ENCODE results near the gene DAD1. TPM values are rescaled to one million over a fixed set of nuclear protein-coding genes. Genes with fewer than 3 reads are reported as not detected.
"Not testable (repeated sequence)": the region's sequence is repeated elsewhere in the genome, so short reads cannot be mapped to it uniquely, and the experiment has no call there.

The DAD1 gene
- total RNA-seq, 1 experiment from 2014 or later, result 364 TPM

DNA sequence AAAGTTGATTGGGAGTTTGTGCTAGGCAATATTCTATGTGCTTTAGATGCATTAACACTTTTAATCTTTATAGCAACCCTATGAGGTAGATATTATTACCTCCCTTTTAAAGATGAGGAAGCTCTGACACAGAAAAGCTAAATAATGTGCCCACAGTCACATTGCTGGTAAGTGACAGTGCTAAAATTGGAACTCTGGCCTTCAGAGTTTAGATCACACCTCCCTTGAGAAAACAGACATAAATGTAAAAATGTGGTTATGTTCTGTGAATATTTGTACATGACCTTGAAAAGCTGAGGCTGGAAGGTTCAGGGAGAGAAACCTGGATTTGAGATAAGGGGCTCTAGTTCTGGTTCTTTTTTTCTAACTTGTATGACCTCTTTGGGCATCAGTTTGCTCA is 11.0 kb upstream of the DAD1 start:
- no peak for DNase-seq (ENCODE audit: extremely low read depth, low read depth)

DNA sequence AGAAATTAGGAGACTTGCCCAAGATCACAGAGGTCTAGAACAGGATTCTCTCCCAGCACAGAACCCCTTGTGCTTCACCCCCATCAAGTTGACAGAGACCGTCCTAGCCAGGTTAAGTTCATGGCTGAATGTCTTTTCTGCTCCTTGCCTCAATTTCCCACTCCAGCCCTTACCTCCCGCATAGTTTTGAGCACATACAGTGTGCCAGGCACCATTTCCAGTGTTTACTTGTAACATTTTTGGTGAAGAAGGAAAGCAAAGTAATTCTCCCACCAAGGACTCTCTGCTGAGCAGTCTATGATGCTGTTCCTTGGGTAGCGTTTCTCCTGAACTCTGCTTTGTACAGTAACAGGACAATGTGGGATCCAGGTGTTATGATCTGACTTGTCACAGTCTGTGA is 10.3 kb upstream of the DAD1 start:
- no peak for DNase-seq (ENCODE audit: extremely low read depth, low read depth)

DNA sequence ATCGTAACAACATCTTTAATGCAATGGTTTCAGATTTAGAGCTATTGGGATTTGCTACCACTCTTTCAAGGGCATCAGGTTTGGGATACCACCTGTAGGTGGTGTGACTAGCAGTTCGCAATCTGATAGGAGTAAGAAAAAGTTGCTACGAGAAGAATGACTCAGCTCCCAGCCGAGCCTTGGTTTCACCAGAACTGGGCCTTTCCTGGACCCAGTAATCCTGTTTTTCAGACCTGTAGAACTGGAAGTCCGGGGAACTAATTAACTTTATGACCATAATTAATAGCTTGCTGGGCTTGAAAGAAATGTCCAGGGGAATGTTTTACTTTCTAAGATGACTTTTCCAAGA is 9.8 kb upstream of the DAD1 start:
- peak; percentile 67 for DNase-seq (ENCODE audit: extremely low read depth, low read depth)

- DNase-seq (ENCODE audit: extremely low read depth, low read depth), result peak; percentile 51
Measured at GRCh38 chr14:22598099-22598895, 9.3 kb upstream of the DAD1 start, which contains the start of gene ABHD4. TSS of gene ABHD4 (plus strand) at chr14:22598300. CDS start at chr14:22598307, 7 bp downstream.

DNA sequence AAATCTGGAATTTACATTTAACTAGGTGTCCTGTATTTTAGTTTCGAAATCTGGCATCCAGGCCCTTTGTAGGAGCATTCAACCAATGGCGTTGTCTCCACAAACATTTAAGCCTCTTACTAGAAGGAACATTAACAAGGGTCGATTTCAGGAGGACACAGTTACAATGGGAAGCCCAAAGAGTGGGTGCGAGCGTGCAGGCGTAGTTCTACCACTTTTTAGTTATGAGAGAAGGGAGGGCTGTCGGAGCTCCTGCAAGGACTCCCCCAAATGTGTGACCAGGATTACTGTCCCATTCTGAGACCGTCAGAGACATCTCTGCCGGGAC is 8.7 kb upstream of the DAD1 start:
- no peak for DNase-seq (ENCODE audit: extremely low read depth, low read depth)

DNA sequence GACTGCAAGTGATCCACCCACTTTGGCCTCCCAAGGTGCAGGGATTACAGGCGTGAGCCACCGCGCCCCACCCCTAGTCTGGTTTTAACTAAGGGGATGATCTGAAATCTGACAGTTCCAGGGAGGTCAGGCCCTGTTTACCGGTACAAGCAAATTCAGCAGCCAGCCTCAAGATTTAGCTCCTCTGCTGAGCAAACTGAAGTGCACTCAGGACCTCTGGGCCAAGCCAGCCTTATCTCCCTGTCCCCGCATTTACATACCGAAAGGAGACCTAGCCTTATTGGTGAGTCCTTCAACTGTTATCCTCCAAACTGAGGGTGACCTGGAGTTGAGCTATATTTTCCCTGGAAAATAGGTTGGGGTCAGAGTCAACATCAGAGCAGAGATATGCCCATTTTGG is 8.2 kb upstream of the DAD1 start:
- DNase-seq (ENCODE audit: extremely low read depth, low read depth), result no peak

DNA sequence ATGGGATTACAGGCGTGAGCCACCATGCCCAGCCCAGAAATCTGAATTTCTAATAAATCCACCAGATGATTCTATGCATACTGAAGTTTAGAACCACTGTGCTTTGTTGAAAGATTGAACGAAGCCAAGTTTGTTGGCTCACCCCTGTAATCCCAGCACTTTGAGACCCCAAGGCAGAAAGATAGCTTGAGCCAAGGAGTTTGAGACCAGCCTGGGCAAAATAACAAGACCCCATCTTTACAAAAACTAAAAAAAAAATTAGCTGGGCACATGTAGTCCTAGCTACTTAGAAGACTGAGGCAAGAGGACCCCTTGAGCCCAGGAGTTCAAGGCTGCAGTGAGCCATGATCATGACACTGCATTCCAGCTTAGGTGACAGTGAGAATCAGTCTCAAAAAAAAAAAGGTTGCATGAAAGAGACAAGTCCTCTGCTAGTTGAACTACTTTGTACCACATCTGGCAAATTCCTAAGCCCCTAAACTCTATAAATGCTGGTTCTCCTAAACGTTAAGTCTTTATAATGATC is 7.4 kb upstream of the DAD1 start:
- no peak for DNase-seq (ENCODE audit: extremely low read depth, low read depth)

DNA sequence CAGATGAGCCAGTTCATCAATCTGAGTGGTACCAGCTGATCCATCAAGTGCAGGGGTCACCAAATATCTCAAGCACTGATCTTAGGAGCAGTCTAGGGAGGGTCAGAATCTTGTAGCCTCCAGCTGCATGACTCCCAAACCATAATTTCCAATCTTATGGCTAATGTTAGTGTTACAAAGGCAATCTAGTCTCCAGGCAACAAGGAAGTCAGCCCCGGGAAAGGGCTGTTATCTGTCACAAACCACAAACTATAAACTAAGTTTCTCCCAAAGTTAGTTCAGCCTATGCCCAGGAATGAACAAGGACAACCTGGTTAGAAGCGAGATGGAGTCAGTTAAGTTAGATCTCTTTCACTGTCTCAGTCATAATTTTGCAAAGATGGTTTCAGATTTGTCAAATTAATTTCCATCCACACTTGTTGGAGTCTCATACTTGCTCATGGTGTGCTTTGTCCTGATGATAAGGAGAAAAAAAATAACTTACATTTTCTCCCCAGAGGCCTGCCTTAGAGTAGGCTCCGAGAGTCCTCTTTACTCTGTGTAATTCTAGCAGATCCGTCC is 5.2 kb upstream of the DAD1 start:
- no peak for DNase-seq (ENCODE audit: extremely low read depth, low read depth)

GRCh38 chr14:22593601-22594000 is 4.6 kb upstream of the DAD1 start:
- no peak for DNase-seq (ENCODE audit: extremely low read depth, low read depth)

- DNase-seq (ENCODE audit: extremely low read depth, low read depth), result no peak
Measured at GRCh38 chr14:22593189-22593588, 4.2 kb upstream of the DAD1 start.

- DNase-seq (ENCODE audit: extremely low read depth, low read depth), result no peak
Measured at GRCh38 chr14:22588526-22589095, 413 bp downstream of the DAD1 start.

DNA sequence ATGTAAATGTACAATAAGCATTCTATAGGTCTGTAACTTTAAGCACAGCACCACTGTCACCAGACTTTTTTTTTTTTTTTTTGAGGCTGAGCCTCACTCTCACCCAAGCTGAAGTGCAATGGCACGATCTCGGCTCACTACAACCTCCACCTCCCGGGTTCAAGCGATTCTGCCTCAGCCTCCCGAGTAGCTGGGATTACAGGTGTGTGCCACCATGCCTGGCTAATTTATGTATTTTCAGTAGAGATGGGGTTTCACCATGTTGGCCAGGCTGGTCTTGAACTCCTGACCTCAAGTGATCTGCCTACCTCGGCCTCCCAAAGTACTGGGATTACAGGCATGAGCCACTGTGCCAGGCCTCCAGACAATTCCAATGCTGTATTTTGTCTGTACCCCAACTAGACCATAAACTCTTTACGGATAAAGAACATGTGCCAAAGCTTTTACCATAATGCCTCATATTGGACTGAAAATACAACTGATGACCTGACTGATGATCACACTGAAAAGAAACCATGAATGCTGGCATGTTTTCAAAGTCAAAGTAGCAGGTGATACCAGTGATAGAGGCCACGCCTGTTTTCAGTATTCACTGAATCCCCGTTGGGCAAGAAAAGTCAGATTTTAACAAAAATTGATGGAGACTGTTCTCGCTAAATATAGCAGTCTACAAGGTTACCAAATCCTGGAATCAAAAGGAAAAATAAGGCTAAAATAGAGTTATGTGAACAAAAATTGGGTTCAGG is 1.2 kb downstream of the DAD1 start:
- not testable (repeated sequence) for DNase-seq (ENCODE audit: extremely low read depth, low read depth)

GRCh38 chr14:22587247-22587646 is 1.8 kb downstream of the DAD1 start:
- DNase-seq (ENCODE audit: extremely low read depth, low read depth), result no peak

- no peak for DNase-seq (ENCODE audit: extremely low read depth, low read depth)
Measured at GRCh38 chr14:22583994-22584393, 5.0 kb downstream of the DAD1 start.

DNA sequence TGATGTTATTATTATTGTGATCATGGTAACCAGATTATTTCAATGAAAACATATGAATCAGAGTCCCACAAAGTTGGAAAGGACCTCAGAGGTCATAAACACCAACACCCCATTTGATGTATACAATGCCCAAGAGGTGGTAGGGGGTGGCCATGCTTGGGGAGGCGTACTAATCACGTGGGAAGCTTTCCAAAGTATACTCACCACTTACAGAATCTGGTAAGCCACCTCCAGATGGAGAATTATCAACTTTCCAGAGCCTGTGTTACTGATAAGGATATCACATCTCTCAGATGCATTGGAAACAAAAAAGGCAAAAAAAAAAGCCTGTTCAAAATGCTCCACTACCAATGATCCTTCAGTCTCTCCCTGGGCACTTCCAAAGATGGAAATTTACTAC is 8.4 kb downstream of the DAD1 start:
- DNase-seq (ENCODE audit: extremely low read depth, low read depth), result no peak

- DNase-seq (ENCODE audit: extremely low read depth, low read depth), result no peak
Measured at GRCh38 chr14:22579881-22580280, 9.1 kb downstream of the DAD1 start.

DNA sequence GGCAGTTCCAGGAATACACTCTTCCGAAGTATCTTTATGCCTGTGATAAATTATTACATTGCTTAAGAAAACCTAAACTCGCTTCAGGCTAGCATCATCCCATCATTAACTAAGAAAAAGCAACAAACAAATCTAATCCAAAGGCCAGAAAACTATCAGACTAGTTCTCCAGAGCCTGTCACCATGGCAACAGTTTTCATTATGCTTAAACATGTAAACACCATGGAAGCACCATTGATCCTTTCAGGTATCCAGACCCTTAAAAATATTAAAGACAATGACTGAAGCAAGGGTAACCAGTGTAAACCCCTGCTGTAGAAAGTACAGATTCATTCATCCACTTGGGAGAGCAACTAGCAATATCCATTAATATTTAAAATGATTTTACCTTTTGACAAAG is 9.8 kb downstream of the DAD1 start:
- no peak for DNase-seq (ENCODE audit: extremely low read depth, low read depth)

DNA sequence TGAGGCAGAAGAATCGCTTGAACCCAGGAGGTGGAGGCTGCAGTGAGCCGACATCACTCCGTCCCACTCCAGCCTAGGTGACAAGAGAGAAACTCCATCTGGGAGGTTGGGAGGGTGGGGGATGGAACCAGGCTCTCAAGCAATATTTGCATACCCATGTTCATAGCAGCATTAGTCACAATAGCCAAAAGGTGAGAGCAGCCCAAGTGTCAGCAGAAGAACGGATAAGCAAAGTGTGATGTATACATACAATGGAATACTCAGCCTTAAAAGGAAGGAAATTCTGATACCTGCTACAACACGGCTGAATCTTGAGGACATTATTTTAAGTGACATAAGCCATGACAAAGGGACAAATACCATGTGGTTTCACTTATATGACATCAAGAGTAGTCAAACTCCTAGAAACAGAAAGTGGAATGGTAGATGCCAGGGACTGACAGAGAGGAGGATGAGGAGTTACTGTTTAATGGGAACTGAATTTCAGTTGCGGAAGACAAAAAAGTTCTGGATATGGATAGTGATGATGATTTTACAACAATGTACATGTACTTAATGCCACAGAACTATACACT is 11.6 kb downstream of the DAD1 start:
- DNase-seq (ENCODE audit: extremely low read depth, low read depth), result no peak

GRCh38 chr14:22573804-22574203 is 15.2 kb downstream of the DAD1 start:
- no peak for DNase-seq (ENCODE audit: extremely low read depth, low read depth)

DNA sequence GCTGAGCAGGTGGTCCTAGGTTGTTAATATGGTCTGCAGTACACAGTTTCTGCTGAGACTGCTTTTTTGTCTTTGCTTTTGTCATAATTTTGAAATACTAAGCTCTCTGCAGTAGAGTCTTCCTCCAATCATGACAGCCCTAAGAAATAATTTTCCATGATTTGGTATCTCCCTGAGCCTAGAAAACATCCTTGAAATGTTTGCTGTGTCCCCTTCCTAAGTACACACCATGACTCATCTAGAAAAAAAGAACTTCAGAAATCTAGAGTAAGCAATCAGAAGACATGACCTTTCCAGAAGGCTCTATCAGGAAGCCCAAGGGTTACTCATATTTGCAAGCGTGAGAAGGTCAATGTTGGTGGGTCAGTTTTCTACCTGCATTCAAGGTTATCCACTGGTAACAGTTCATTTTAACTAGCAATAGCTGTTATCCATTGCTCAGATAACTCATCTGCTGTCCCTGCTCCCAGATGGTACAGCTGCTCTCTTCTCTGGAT is 16.4 kb downstream of the DAD1 start:
- peak; percentile 36 for DNase-seq (ENCODE audit: extremely low read depth, low read depth)

Data from NCI-H460 (cell line).